Stimulated activated CD4-positive, alpha-beta T cell treated with anti-CD3 and anti-CD28 coated beads, Interleukin-4, amount 100 ng/mL, for 48 hours (primary cell): ENCODE measurements around the gene RNF123.
A peak's percentile ranks its signal among the peaks of the same experiment; 100 is the strongest.
"Not testable (repeated sequence)": the region's sequence is repeated elsewhere in the genome, so short reads cannot be mapped to it uniquely, and the experiment has no call there.

ENCODE experiments used
- DNase-seq, 2 donors: peaks; one replicate each; pipeline ENCODE4 v3.0.0-alpha.2; 2020; ENCODE audit warnings: low read depth in 2 of 2

The RNF123 gene

GRCh38 chr3:49681232-49681522 lies 8.2 kb upstream of the RNF123 start:
- no peak for DNase-seq

DNA sequence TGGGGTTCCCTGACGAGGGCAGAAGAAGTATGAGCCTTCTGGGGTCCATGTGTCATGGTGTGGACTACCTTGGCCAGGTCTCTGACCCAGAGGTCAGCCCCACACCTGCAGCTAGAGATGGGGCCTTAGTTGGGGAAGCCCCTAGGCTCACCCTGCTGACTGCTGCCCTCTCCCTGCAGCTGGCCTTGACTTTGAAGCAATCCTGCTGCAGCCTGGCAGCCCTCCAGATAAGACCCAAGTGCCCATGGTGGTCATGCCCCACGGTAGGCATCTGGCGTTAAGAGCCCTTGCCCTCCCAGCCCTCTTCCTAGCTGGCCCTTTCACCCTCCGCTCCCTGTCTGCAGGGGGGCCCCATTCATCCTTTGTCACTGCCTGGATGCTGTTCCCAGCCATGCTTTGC lies 7.8 kb upstream of the RNF123 start:
- no peak for DNase-seq

- DNase-seq = no peak
Observed at GRCh38 chr3:49683162-49683561, 6.2 kb upstream of the RNF123 start.

DNA sequence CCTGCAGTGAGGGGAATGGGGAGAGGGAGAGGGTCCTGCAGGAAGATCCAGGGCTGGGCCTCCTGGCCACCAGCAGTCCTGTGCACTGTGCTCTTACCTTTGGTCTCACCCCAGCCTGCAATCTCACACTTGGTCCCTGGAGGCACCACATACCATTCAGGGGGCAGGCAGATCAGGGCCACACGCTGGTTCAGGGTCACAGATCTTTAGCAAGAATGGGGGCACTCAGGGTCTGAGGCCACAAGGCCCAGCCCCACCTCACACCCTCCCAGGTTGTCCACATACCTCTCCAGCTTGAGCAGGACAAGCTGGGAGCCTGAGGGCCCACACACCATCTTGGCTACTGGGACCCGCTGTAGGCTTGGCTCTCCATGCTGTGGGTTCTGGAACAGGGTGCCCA lies 4.9 kb upstream of the RNF123 start:
- not testable (repeated sequence) for DNase-seq

DNA sequence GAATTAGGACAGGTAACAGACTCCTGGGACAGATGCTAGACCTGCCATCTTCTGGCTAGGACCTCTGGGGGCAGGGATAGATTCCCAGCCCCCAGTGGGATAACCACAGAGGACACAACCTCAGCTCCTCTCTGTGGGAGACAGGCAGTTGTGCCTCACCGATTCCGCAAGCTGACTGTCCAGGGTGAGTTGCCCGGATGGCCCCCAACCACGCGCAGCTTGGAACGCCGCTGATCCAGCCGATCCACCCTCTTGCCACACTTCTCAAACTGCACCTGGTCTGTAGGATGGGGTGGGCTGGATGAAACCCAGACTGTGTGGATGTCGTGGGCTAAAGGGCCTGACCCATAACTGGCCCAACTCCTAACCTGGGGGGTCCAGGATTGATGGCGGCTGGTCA lies 4.3 kb upstream of the RNF123 start:
- not testable (repeated sequence) for DNase-seq

DNA sequence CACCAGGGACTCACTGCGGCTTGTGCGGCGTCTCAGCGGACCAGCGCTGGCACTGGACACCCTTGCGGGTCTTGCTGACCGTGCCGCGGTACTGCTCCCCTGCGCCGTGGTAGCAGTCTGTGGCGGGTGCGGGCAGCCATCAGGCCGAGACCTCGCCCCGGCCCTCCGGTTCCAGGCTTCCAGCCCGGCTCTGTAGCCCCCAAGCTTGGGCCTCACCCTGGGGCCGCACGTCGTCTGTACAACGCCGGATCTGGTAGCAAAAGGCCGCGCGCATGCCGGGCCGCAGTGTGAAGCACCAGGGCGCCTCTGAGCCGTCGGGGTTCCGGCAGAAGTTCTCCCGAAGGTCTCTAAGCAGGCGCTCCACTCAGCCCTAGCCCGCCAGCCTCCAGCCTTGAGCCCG lies 3.5 kb upstream of the RNF123 start:
- not testable (repeated sequence) for DNase-seq

DNA sequence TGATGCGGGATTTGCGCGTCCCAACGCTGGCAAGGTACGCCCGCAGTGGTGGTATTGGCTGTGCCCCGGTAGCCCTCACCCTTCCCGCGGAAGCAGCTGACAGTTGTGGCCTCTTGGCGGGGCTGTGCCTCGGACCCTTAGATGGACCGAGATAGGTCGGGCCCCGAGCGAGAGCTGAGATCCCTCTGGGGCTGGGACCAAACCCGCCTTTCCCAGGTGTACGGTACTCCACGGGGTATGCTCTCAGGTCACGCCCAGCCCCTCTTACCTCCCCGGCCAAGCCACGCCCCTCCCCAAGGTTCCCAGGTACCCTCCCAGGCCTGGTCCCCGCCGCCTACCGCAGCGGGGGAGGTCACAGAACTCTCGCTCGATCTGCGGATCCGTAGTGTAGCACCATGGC lies 3.0 kb upstream of the RNF123 start:
- DNase-seq = not testable (repeated sequence)

- peak in 1 of 2 donors; percentile 37 for DNase-seq
Observed at GRCh38 chr3:49686769-49687423, 2.5 kb upstream of the RNF123 start.

GRCh38 chr3:49687424-49687795 lies 1.9 kb upstream of the RNF123 start:
- DNase-seq = not testable (repeated sequence)

DNA sequence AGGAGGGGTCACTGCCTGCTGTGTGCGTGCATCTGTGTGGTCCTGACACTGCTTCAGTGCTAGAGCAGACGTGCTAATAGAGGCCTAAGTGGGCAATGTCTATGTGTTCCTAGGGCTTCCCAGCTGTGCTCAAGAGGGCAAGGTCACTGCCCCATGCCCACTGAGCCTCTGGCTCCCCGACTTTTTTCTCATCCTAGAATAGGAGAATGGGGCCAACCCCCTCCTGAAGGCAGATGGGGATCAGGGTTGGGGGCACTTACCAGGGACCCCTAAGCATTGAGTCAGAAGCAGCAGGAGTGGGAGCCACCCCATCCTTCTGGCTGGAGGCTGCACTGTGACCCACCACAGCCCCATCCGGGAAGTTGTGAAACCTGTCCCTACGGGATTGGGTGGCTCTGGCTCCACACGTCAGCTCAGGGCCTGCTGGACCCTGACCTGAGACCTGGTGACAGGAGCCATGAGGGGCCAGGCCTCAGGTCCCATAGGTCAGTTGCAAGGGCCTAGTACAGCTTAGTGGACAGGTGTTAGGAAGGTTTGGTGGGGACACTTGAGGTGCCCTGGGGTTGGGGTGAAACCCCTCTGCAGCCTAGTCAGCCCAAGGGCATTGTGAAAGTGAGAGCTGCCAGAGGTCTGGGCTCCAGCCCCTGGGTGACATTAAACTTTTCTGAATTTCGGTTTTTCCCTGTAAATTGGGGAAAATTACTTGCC lies 865 bp upstream of the RNF123 start:
- not testable (repeated sequence) for DNase-seq

DNA sequence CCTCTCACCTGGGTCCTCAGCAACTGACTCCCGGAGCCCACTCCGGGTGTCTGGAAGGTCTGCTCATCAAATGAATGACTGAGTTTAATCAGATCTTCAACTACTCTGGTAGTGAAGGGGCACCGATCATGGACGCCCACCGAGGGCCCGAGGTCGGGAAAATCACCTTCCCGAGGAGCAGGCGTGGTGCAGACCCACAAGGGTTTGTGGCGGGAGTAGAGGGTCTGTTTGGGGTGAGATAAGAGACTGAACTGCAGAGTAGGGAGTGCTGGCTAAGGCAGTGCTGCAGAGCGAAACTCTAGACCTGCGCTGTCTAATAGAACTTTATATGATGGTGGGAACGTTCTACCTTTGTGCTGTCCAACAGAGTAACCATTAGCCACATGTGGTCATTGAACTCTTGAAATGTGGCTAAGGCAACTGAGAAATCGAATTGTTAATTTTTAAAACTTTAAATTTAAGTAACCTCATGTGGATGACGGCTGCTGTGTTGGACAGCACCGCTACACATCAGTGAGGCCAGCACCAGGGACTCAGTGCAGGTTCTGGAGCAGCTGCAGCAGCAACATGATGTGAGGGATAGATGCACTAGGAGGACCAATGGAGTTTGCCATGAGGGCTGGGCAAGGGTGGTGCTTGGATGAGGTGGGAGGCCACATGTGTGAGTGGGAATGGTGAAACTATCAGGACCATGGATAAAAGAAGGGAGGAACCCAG lies 709 bp downstream of the RNF123 start:
- not testable (repeated sequence) for DNase-seq

DNA sequence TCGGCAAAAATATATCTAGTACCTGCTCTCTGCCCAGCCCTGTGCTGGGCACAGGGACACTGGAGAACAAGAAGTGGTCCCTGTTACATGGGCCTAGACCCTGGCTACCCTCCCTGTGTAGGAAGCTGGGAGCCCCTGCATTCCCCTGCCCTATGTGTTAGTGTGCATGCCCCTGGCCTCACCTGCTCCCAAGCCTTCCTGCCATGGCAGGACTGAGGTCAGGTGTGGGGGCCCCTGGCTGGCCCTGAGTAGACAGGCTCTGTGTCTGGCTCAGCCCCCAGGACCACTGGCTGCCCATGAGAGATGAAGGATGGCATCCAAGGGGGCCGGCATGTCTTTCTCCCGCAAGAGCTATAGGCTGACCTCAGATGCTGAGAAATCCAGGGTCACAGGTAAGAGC lies 1.5 kb downstream of the RNF123 start:
- not testable (repeated sequence) for DNase-seq

DNA sequence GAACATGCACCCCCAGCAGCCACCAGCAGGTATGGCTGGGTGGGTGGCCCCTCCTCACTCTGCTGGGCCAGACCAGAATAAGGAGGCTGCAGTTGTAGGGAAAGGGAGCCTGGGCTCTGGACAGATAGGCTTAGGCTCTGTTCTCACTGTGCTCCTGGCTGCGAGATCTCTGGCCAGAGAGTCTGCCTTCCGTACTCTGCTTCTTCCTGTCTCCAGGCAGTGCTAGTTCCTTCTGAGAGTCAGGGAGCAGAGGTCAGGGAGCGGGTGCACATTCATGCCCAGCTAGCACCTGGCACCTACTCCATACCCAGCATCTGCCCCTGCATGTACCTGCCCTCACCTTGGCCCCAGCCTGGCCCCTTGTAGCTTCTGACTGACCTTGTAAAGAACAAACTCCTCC lies 2.1 kb downstream of the RNF123 start:
- not testable (repeated sequence) for DNase-seq

DNA sequence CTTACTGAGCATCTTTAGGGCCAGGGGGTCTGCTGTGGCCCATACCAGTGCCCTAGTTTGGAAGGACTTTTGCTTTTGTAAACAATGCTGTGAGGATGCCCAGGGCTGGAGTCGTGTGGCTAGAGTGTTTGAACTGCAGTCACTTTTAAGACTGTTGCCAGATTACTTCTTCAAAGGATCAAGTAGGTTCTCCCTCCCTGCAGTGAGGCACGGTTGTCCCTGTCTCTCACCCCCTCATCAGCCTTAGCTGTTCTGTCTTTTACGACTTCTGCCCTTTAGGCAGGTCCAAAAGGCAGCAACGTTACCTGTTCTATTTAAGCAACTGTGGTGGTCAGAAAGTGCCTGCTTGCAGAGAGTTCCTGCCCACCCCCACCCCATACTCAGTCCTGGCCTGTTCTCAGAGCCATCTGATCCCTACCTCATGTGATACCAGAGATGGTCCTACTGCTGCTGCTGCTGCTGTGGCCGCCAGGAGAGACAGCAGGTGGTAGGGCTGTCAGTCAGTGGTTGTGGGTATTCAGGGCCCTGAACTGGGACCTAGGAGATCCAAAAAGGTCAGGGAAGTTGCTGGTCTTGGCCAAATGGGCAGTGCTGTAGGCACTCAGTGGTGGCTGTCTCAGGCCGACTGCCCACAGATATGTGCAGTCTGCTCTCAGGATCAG lies 5.2 kb downstream of the RNF123 start:
- not testable (repeated sequence) for DNase-seq

DNA sequence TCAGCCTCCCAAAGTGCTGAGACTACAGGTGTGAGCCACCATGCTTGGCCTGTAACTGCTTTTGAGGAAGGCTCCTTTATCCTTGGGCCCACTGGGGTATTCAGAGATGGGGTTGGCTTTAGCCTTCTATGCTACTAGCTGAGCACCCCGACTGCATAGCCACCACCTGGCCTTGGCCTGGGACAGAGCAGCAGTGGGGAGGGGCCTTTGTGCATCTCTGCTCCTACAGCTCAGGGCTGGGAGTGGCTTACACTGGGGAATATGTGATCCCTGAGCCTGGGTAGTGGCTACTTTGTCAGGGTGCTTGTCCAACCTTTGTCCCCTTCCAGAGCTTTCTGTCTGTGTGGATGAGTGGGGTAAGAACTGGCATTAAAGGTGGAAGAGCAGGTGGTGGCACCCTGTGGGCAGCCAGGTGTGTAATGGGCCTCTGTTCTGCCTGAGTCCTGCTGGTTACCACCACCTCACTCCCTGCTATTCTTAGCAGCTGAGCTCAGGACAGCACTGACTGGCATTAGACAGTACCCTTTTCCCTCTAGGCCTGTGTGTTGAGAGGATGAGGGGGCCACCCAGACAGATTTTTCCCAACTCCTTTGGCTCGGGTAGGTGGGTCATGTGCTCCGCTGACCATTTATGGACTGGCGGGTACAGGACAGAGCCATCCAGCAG lies 6.1 kb downstream of the RNF123 start:
- not testable (repeated sequence) for DNase-seq

- no peak for DNase-seq
Observed at GRCh38 chr3:49699281-49699979, 10.1 kb downstream of the RNF123 start.

DNA sequence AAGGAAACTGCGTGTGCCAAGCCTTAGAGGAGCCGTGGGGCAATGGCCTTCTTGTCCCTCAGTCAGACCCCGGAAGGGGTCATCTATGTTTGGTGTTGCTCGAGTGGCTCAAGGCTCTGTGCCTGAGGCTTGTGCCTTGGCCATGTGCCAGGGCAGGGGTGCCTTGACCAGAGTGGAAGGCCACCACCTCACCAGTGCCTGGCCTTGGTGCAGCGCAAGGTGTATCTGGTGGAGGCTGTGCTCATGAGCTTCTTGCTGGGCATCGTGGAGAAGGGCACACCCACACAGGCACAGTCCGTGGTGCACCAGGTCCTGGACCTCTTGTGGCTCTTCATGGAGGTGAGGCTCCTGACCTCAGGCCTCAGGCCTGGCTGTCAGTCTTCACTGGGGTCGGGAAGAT lies 10.7 kb downstream of the RNF123 start:
- DNase-seq = no peak

- DNase-seq = no peak
Observed at GRCh38 chr3:49700453-49701128, 11.2 kb downstream of the RNF123 start.

GRCh38 chr3:49701388-49702077 lies 12.2 kb downstream of the RNF123 start:
- no peak for DNase-seq

DNA sequence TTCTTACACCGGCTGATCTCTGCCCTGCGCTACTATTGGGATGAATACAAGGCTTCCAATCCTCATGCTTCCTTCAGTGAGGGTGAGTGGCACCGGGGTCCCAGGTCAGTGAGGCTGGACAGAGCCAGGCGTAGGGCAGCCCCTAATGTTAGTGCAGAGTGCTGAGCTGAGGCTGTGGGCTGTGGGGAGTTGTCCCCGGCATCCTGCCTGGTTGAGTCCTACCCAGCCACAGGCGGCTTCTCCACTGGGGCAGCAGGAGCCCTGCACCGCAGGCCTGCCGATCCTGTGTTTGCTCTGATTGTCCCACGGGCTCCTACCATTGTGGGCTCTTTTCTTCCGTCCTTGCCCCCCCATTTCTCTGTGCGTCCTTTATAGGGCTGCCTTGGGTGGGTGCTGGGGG lies 13.3 kb downstream of the RNF123 start:
- no peak for DNase-seq
